ENCODE data around the gene CHCHD3. TPM values are rescaled to one million over a fixed set of nuclear protein-coding genes. Genes with fewer than 3 reads are reported as not detected.
"Not testable (repeated sequence)": the region's sequence is repeated elsewhere in the genome, so short reads cannot be mapped to it uniquely, and the experiment has no call there.

The CHCHD3 gene
- total RNA-seq, 1 experiment from 2014 or later = 96.2 TPM

GRCh38 chr7:133044722-133045473 is 37.0 kb downstream of the CHCHD3 start:
- no peak for DNase-seq (ENCODE audit: low read depth)

- no peak for DNase-seq (ENCODE audit: low read depth)
Measured at GRCh38 chr7:133040674-133041073, 41.2 kb downstream of the CHCHD3 start.

GRCh38 chr7:133040178-133040577 is 41.7 kb downstream of the CHCHD3 start:
- DNase-seq (ENCODE audit: low read depth) = no peak

GRCh38 chr7:133039614-133040013 is 42.3 kb downstream of the CHCHD3 start:
- DNase-seq (ENCODE audit: low read depth) = no peak

GRCh38 chr7:133036289-133036688 is 45.6 kb downstream of the CHCHD3 start:
- no peak for DNase-seq (ENCODE audit: low read depth)

GRCh38 chr7:133035240-133035639 is 46.6 kb downstream of the CHCHD3 start:
- not testable (repeated sequence) for DNase-seq (ENCODE audit: low read depth)

- no peak for DNase-seq (ENCODE audit: low read depth)
Measured at GRCh38 chr7:133030346-133030745, 51.5 kb downstream of the CHCHD3 start.

- no peak for DNase-seq (ENCODE audit: low read depth)
Measured at GRCh38 chr7:133029463-133029862, 52.4 kb downstream of the CHCHD3 start.

GRCh38 chr7:133027397-133027796 is 54.5 kb downstream of the CHCHD3 start:
- no peak for DNase-seq (ENCODE audit: low read depth)

- DNase-seq (ENCODE audit: low read depth) = no peak
Measured at GRCh38 chr7:133026210-133026859, 55.6 kb downstream of the CHCHD3 start.

- DNase-seq (ENCODE audit: low read depth) = no peak
Measured at GRCh38 chr7:133025056-133025455, 56.8 kb downstream of the CHCHD3 start.

- DNase-seq (ENCODE audit: low read depth) = no peak
Measured at GRCh38 chr7:133024596-133024995, 57.3 kb downstream of the CHCHD3 start.

GRCh38 chr7:133023370-133024071 is 58.4 kb downstream of the CHCHD3 start:
- no peak for DNase-seq (ENCODE audit: low read depth)

- DNase-seq (ENCODE audit: low read depth) = no peak
Measured at GRCh38 chr7:133022661-133023060, 59.2 kb downstream of the CHCHD3 start.

GRCh38 chr7:133021196-133021595 is 60.7 kb downstream of the CHCHD3 start:
- no peak for DNase-seq (ENCODE audit: low read depth)

GRCh38 chr7:133020496-133020895 is 61.4 kb downstream of the CHCHD3 start:
- no peak for DNase-seq (ENCODE audit: low read depth)

GRCh38 chr7:133019590-133019989 is 62.3 kb downstream of the CHCHD3 start:
- no peak for DNase-seq (ENCODE audit: low read depth)

- DNase-seq (ENCODE audit: low read depth) = peak; percentile 4
Measured at GRCh38 chr7:133016604-133017003, 65.3 kb downstream of the CHCHD3 start.

GRCh38 chr7:133015888-133016287 is 66.0 kb downstream of the CHCHD3 start:
- peak; percentile 13 for DNase-seq (ENCODE audit: low read depth)

- DNase-seq (ENCODE audit: low read depth) = no peak
Measured at GRCh38 chr7:133011746-133012145, 70.1 kb downstream of the CHCHD3 start.

- no peak for DNase-seq (ENCODE audit: low read depth)
Measured at GRCh38 chr7:133009426-133010252, 72.3 kb downstream of the CHCHD3 start.

- no peak for DNase-seq (ENCODE audit: low read depth)
Measured at GRCh38 chr7:133007961-133008360, 73.9 kb downstream of the CHCHD3 start.
